Neural cell (in vitro differentiated cells): ENCODE measurements around the gene CDK5RAP2. TPM values are rescaled to one million over a fixed set of nuclear protein-coding genes. Genes with fewer than 3 reads are reported as not detected.
"Not testable (repeated sequence)": the region's sequence is repeated elsewhere in the genome, so short reads cannot be mapped to it uniquely, and the experiment has no call there.

ENCODE experiments used
- H2AFZ ChIP-seq: fragments of 200-600, 300-800 bp; sonication (generic), shearing (Covaris generic); 2 replicates; pipeline ENCODE4 v1.6.0; 2014; ENCODE audit warnings: low read depth, mild to moderate bottlenecking, antibody characterized with exemption, low read length, moderate library complexity
- H3F3A ChIP-seq: fragments of 200-600 bp; shearing (Covaris generic); 2 replicates; pipeline ENCODE4 v1.6.1; 2016; ENCODE audit warnings: mild to moderate bottlenecking, moderate library complexity, mixed read lengths, antibody characterized with exemption, low read length; ENCODE audit not compliant: insufficient read depth, poor library complexity, severe bottlenecking
- H3K27ac ChIP-seq: fragments of 200-600, 300-800 bp; sonication (generic), shearing (Covaris generic); 2 replicates; pipeline ENCODE4 v1.5.1; 2014; ENCODE audit warnings: mild to moderate bottlenecking, low read length, moderate library complexity
- H3K27me3 ChIP-seq: fragments of 300-800, 200-600 bp; sonication (generic), shearing (Covaris generic); 2 replicates; pipeline ENCODE4 v1.6.0; 2014; ENCODE audit warnings: mild to moderate bottlenecking, low read depth, low read length, moderate library complexity; ENCODE audit not compliant: insufficient read depth
- H3K36me3 ChIP-seq: fragments of 300-800, 200-600 bp; sonication (generic), shearing (Covaris generic); 2 replicates; pipeline ENCODE4 v1.5.1; 2014; ENCODE audit warnings: mild to moderate bottlenecking, antibody characterized with exemption, low read length, moderate library complexity; ENCODE audit not compliant: insufficient read depth
- H3K4me2 ChIP-seq: fragments of 300-800, 200-600 bp; sonication (generic), shearing (Covaris generic); 2 replicates; pipeline ENCODE4 v1.6.0; 2014; ENCODE audit warnings: mild to moderate bottlenecking, low read length
- H3K4me3 ChIP-seq: fragments of 300-800, 200-600 bp; sonication (generic), shearing (Covaris generic); 2 replicates; pipeline ENCODE4 v1.5.1; 2014; ENCODE audit warnings: mild to moderate bottlenecking, low read length, moderate library complexity
- H3K79me2 ChIP-seq: fragments of 200-600 bp; shearing (Covaris generic); replicated peaks from 2 replicates; pipeline ENCODE4 v1.6.0; 2014; ENCODE audit warnings: mild to moderate bottlenecking, low read length, moderate library complexity; ENCODE audit not compliant: insufficient read depth
- H3K9ac ChIP-seq: fragments of 300-800, 200-600 bp; sonication (generic), shearing (Covaris generic); 2 replicates; pipeline ENCODE4 v1.6.1; 2016; ENCODE audit warnings: mild to moderate bottlenecking, low read length, mixed read lengths
- H3K9me2 ChIP-seq: fragments of 200-600 bp; shearing (Covaris generic); 2 replicates; pipeline ENCODE4 v1.6.1; 2016; ENCODE audit warnings: mild to moderate bottlenecking, low read length, mixed read lengths; ENCODE audit not compliant: insufficient read depth
- H3K9me3 ChIP-seq: fragments of 200-600, 300-800 bp; sonication (generic), shearing (Covaris generic); 2 replicates; pipeline ENCODE4 v1.6.1; 2016; ENCODE audit warnings: mild to moderate bottlenecking, mixed run types, low read length, moderate library complexity, mixed read lengths
- H4K20me1 ChIP-seq: fragments of 200-600 bp; shearing (Covaris generic); 2 replicates; pipeline ENCODE4 v1.6.1; 2016; ENCODE audit warnings: mild to moderate bottlenecking, mixed run types; ENCODE audit not compliant: insufficient read depth
- EP300 ChIP-seq: fragments of 450-650 bp; conservative IDR thresholded peaks from 2 replicates; pipeline ENCODE4 v1.6.1; 2014; ENCODE audit warnings: antibody characterized with exemption, mild to moderate bottlenecking, moderate library complexity; ENCODE audit not compliant: poor library complexity, severe bottlenecking
- EZH2 ChIP-seq: fragments of 200-600, 300-800 bp; shearing (Covaris generic), sonication (generic); IDR thresholded peaks from 2 replicates; pipeline ENCODE4 v1.6.1; 2014; ENCODE audit warnings: antibody characterized with exemption, low read length, borderline replicate concordance, mild to moderate bottlenecking; ENCODE audit not compliant: insufficient read depth, poor library complexity, severe bottlenecking
- MXI1 ChIP-seq: fragments of 450-650 bp; conservative IDR thresholded peaks from 2 replicates; pipeline ENCODE4 v1.6.1; 2014; ENCODE audit warnings: antibody characterized with exemption, mild to moderate bottlenecking; ENCODE audit not compliant: poor library complexity, severe bottlenecking
- POLR2AphosphoS5 ChIP-seq: IDR thresholded peaks from 2 replicates; pipeline ENCODE4 v1.6.1; 2012
- RAD21 ChIP-seq: fragments of 450-650 bp; conservative IDR thresholded peaks from 2 replicates; pipeline ENCODE4 v1.6.1; 2014; ENCODE audit warnings: antibody characterized with exemption, mild to moderate bottlenecking, moderate library complexity
- REST ChIP-seq: IDR thresholded peaks from 2 replicates; pipeline ENCODE4 v1.6.1; 2012; ENCODE audit warnings: borderline replicate concordance
- SMC3 ChIP-seq: fragments of 450-650 bp; conservative IDR thresholded peaks from 2 replicates; pipeline ENCODE4 v1.6.1; 2014; ENCODE audit warnings: antibody characterized with exemption, mild to moderate bottlenecking, moderate library complexity; ENCODE audit not compliant: poor library complexity
- TAF1 ChIP-seq: IDR thresholded peaks from 2 replicates; pipeline ENCODE4 v1.6.1; 2012; ENCODE audit warnings: low read depth
- polyA plus RNA-seq: library from polyadenylated mRNA; depleted of rRNA; stranded (reverse); fragments of >200 nt; gene quantifications from 2 replicates; pipeline ENCODE4 v1.2.3, GENCODE V29; 2014
- TF ChIP-seq, protein P1 (sequence below): fragments of 450-650 bp; IDR thresholded peaks from 2 replicates; pipeline ENCODE4 v1.5.1; 2014; ENCODE audit warnings: antibody characterized with exemption, mild to moderate bottlenecking, moderate library complexity; ENCODE audit not compliant: poor library complexity, severe bottlenecking

Gene CDK5RAP2
- polyA plus RNA-seq, 1 donor from 2014 or later, result 43.3 TPM

DNA sequence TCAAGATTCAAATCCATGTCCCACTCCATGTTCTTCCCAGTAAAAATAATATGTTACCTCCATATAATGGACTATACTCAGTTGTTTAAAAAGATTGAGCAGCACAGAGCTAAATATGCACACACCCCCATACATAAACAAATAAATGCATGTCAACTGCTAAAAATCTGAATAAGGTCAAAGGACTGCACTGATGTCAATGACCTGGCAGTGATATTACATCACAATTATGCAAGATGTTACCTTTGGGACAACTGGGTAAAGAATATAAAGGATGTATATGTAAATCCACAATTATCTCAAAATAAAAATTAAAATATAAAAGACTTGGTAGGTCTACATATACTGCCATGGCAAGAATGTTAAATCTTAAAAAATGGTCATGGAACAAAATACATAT lies 57.9 kb downstream of the CDK5RAP2 start:
- Histone ChIP-seq H3K4me2 (no peak overlapping the region), H3K4me3 (no peak overlapping the region), H4K20me1 (no peaks in the 10 kb centered on the region), H3K27ac (no peak overlapping the region), H3K79me2 (no peaks in the 10 kb centered on the region), H3K9me2 (no peaks in the 10 kb centered on the region), H2AFZ (no peak overlapping the region), H3K36me3 (peaks cover 2% of the 10 kb centered on the region), H3K27me3 (no peaks in the 10 kb centered on the region), H3K9ac (no peak overlapping the region), H3F3A (no peaks in the 10 kb centered on the region), H3K9me3 (no peaks in the 10 kb centered on the region)
- TF ChIP-seq EP300 (no peak), REST (no peak), MXI1 (no peak), RAD21 (no peak), POLR2AphosphoS5 (no peak), EZH2 (no peak), SMC3 (no peak), TAF1 (no peak)
- TF ChIP-seq, protein P1, sequence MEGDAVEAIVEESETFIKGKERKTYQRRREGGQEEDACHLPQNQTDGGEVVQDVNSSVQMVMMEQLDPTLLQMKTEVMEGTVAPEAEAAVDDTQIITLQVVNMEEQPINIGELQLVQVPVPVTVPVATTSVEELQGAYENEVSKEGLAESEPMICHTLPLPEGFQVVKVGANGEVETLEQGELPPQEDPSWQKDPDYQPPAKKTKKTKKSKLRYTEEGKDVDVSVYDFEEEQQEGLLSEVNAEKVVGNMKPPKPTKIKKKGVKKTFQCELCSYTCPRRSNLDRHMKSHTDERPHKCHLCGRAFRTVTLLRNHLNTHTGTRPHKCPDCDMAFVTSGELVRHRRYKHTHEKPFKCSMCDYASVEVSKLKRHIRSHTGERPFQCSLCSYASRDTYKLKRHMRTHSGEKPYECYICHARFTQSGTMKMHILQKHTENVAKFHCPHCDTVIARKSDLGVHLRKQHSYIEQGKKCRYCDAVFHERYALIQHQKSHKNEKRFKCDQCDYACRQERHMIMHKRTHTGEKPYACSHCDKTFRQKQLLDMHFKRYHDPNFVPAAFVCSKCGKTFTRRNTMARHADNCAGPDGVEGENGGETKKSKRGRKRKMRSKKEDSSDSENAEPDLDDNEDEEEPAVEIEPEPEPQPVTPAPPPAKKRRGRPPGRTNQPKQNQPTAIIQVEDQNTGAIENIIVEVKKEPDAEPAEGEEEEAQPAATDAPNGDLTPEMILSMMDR, result no peak

GRCh38 chr9:120521101-120521500 lies 58.9 kb downstream of the CDK5RAP2 start:
- Histone ChIP-seq H3F3A (no peaks in the 10 kb centered on the region), H3K79me2 (no peaks in the 10 kb centered on the region), H3K4me3 (no peak overlapping the region), H3K27ac (no peak overlapping the region), H3K9ac (no peak overlapping the region), H3K4me2 (no peak overlapping the region), H2AFZ (no peak overlapping the region), H4K20me1 (no peaks in the 10 kb centered on the region), H3K36me3 (peaks cover 2% of the 10 kb centered on the region), H3K27me3 (no peaks in the 10 kb centered on the region), H3K9me2 (no peaks in the 10 kb centered on the region), H3K9me3 (no peaks in the 10 kb centered on the region)
- no peak for TF ChIP-seq EP300
- TF ChIP-seq SMC3, result no peak
- no peak for TF ChIP-seq EZH2
- no peak for TF ChIP-seq RAD21
- TF ChIP-seq REST, result no peak
- TF ChIP-seq, protein P1, result no peak
- TF ChIP-seq TAF1, result no peak
- TF ChIP-seq POLR2AphosphoS5, result no peak
- TF ChIP-seq MXI1, result no peak

GRCh38 chr9:120515996-120516395 lies 64.0 kb downstream of the CDK5RAP2 start:
- not testable (repeated sequence) for H3K27me3 ChIP-seq, H3K4me3 ChIP-seq, H3K36me3 ChIP-seq, H3F3A ChIP-seq, H3K9ac ChIP-seq, H3K9me3 ChIP-seq, H3K27ac ChIP-seq, H4K20me1 ChIP-seq, H2AFZ ChIP-seq, H3K4me2 ChIP-seq, H3K79me2 ChIP-seq, H3K9me2 ChIP-seq
